DOHH2 (cell line): ENCODE measurements around the gene RNF133.

Experiments used
- H3F3A ChIP-seq: fragments of 200-600 bp; sonication (generic), shearing (Covaris generic); 2 replicates; pipeline ENCODE4 v1.6.0; 2016; ENCODE audit warnings: antibody characterized with exemption, mild to moderate bottlenecking; ENCODE audit not compliant: control insufficient read depth, insufficient read depth
- H3K27ac ChIP-seq: fragments of 200-600 bp; sonication (generic); 2 replicates; pipeline ENCODE4 v1.5.1; 2014; ENCODE audit warnings: low read depth, mild to moderate bottlenecking, low read length, moderate library complexity
- H3K27me3 ChIP-seq: fragments of 200-600 bp; sonication (generic); 2 replicates; pipeline ENCODE4 v1.6.1; 2014; ENCODE audit warnings: mild to moderate bottlenecking, low read length, mixed read lengths; ENCODE audit not compliant: control insufficient read depth
- H3K36me3 ChIP-seq: fragments of 200-600 bp; sonication (generic); 2 replicates; pipeline ENCODE4 v1.6.1; 2014; ENCODE audit warnings: mild to moderate bottlenecking, low read length, moderate library complexity, mixed read lengths; ENCODE audit not compliant: control insufficient read depth
- H3K4me1 ChIP-seq: fragments of 200-600 bp; sonication (generic); 2 replicates; pipeline ENCODE4 v1.6.1; 2014; ENCODE audit warnings: mild to moderate bottlenecking, low read length, mixed read lengths; ENCODE audit not compliant: control insufficient read depth
- H3K4me2 ChIP-seq: fragments of 200-600 bp; sonication (generic); 2 replicates; pipeline ENCODE4 v1.6.0; 2014; ENCODE audit warnings: mild to moderate bottlenecking, low read length, moderate library complexity
- H3K4me3 ChIP-seq: fragments of 200-600 bp; sonication (generic); 2 replicates; pipeline ENCODE4 v1.5.1; 2014; ENCODE audit warnings: mild to moderate bottlenecking, low read length, mixed read lengths
- H3K79me2 ChIP-seq: fragments of 200-600 bp; sonication (generic); 2 replicates; pipeline ENCODE4 v1.6.1; 2014; ENCODE audit warnings: mild to moderate bottlenecking, low read length, mixed read lengths; ENCODE audit not compliant: control insufficient read depth
- H3K9me2 ChIP-seq: fragments of 200-600 bp; sonication (generic); replicated peaks from 2 replicates; pipeline ENCODE4 v1.6.1; 2014; ENCODE audit warnings: mild to moderate bottlenecking, low read length, mixed read lengths; ENCODE audit not compliant: control insufficient read depth
- H3K9me3 ChIP-seq: fragments of 200-600 bp; sonication (generic); 2 replicates; pipeline ENCODE4 v1.6.1; 2014; ENCODE audit warnings: antibody characterized with exemption, low read length, mixed read lengths; ENCODE audit not compliant: control insufficient read depth, insufficient read depth
- H4K20me1 ChIP-seq: fragments of 200-600 bp; sonication (generic); 2 replicates; pipeline ENCODE4 v1.6.0; 2014; ENCODE audit warnings: low read depth, mild to moderate bottlenecking, antibody characterized with exemption, low read length, moderate library complexity; ENCODE audit not compliant: control insufficient read depth, insufficient read depth
- EZH2phosphoT487 ChIP-seq: fragments of 200-600 bp; sonication (generic); IDR thresholded peaks from 2 replicates; pipeline ENCODE4 v1.6.1; 2017; ENCODE audit warnings: borderline replicate concordance, mild to moderate bottlenecking, antibody characterized with exemption, low read length, moderate library complexity, mixed read lengths
- TF ChIP-seq, protein P1 (sequence below): fragments of 200-600 bp; sonication (generic); IDR thresholded peaks from one replicate; pipeline ENCODE4 v1.5.1; 2014; ENCODE audit warnings: antibody characterized with exemption, mild to moderate bottlenecking, low read depth, low read length; ENCODE audit not compliant: poor library complexity, severe bottlenecking

Gene RNF133

DNA sequence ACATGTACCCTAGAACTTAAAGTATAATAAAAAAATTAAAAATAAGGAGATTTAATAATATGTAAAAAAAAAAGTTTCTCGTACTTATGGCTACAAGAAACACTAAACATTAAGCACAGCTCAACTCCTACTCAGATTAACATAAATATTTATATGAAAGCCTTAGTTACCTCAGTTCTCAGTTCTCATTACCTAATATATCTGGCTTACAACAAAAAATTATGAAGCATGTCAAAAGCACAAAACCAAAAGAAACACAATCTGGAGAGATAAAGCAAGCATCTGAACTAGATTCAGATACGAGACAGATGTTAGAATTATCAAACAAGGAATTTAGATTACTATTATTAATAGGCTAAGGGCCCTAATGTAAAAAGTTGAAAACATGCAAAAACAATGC is 40.1 kb downstream of the RNF133 start:
- no peaks in the 10 kb centered on the region for H3K79me2 ChIP-seq
- H3F3A ChIP-seq, result no peaks in the 10 kb centered on the region
- H3K9me2 ChIP-seq, result no peaks in the 10 kb centered on the region
- H3K4me3 ChIP-seq, result no peak overlapping the region
- H3K4me1 ChIP-seq, result no peaks in the 10 kb centered on the region
- no peaks in the 10 kb centered on the region for H3K36me3 ChIP-seq
- H3K9me3 ChIP-seq, result no peaks in the 10 kb centered on the region
- no peaks in the 10 kb centered on the region for H4K20me1 ChIP-seq
- no peaks in the 10 kb centered on the region for H3K27me3 ChIP-seq
- H3K4me2 ChIP-seq, result no peak overlapping the region
- H3K27ac ChIP-seq, result no peak overlapping the region
- TF ChIP-seq, protein P1, sequence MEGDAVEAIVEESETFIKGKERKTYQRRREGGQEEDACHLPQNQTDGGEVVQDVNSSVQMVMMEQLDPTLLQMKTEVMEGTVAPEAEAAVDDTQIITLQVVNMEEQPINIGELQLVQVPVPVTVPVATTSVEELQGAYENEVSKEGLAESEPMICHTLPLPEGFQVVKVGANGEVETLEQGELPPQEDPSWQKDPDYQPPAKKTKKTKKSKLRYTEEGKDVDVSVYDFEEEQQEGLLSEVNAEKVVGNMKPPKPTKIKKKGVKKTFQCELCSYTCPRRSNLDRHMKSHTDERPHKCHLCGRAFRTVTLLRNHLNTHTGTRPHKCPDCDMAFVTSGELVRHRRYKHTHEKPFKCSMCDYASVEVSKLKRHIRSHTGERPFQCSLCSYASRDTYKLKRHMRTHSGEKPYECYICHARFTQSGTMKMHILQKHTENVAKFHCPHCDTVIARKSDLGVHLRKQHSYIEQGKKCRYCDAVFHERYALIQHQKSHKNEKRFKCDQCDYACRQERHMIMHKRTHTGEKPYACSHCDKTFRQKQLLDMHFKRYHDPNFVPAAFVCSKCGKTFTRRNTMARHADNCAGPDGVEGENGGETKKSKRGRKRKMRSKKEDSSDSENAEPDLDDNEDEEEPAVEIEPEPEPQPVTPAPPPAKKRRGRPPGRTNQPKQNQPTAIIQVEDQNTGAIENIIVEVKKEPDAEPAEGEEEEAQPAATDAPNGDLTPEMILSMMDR, result no peak
- no peak for TF ChIP-seq EZH2phosphoT487

DNA sequence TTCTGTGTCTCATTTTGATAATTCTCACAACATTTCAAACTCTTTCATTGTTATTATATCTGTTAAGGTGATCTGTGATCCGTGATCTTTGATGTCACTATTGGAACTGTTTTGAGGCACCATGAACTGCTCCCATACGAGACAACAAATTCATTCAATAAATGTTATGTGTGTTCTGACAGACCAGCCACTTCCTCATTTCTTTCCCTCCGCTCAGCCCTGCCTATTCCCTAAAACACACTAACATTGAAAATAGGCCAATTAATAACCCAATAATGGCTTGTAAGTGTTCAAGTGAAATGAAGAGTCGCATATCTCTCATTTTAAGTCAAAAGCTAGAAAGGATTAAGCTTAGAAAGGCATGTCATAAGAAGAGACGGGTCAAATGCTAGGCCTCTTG is 45.2 kb downstream of the RNF133 start:
- H3K4me3 ChIP-seq, result no peak overlapping the region
- H3K4me1 ChIP-seq, result no peaks in the 10 kb centered on the region
- no peaks in the 10 kb centered on the region for H3K9me3 ChIP-seq
- H3K9me2 ChIP-seq, result no peaks in the 10 kb centered on the region
- H3K4me2 ChIP-seq, result no peak overlapping the region
- no peaks in the 10 kb centered on the region for H3K36me3 ChIP-seq
- no peaks in the 10 kb centered on the region for H4K20me1 ChIP-seq
- H3K27ac ChIP-seq, result no peak overlapping the region
- no peak for TF ChIP-seq EZH2phosphoT487
- TF ChIP-seq, protein P1, result no peak
- H3K27me3 ChIP-seq, result no peaks in the 10 kb centered on the region
- no peaks in the 10 kb centered on the region for H3K79me2 ChIP-seq
- H3F3A ChIP-seq, result no peaks in the 10 kb centered on the region

DNA sequence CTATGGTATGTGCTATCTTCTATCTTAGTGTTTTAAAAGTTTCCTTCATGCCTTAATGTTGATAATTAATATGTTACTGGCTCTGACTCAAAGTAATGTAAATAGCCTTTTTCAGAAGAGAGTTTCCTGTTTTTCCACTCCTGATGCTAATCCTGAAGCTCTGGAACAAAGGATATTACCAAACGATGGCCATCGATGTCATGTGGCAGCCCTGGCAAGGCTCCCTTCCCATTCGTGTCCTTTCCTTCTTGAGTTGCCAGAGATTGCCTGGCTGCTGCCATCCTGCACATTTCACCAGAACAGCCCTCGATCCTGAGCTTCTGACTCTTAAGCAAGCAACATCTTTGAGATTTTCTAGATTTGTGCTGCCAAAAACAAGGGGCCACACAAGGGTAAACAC is 46.0 kb downstream of the RNF133 start:
- Histone ChIP-seq H3K9me2 (no peaks in the 10 kb centered on the region), H3K79me2 (no peaks in the 10 kb centered on the region), H3F3A (no peaks in the 10 kb centered on the region), H3K4me2 (no peak overlapping the region), H3K27me3 (no peaks in the 10 kb centered on the region), H3K4me3 (no peak overlapping the region), H3K9me3 (no peaks in the 10 kb centered on the region), H3K27ac (no peak overlapping the region), H3K36me3 (no peaks in the 10 kb centered on the region), H3K4me1 (no peaks in the 10 kb centered on the region), H4K20me1 (no peaks in the 10 kb centered on the region)
- TF ChIP-seq, protein P1, result no peak
- TF ChIP-seq EZH2phosphoT487, result no peak

DNA sequence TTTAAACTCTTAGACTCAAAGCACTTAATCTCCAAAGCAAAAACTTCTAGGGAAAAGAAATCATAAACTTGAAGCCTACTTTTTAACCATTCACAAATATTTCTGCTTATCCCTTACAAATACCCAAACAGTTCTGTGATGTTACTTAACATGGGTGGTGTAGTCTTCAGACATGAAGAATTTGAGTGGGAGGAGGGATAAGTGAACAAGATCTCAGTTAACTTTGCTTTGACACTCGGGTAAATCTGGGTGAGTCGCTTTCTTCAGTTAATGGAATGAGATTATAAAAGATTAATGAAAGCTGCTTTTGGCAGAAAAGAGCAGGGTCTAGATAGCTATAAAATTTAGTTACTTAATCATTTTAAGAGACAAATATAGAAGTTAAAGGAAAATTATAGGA is 47.5 kb downstream of the RNF133 start:
- H3K79me2 ChIP-seq, result no peaks in the 10 kb centered on the region
- H4K20me1 ChIP-seq, result no peaks in the 10 kb centered on the region
- H3K9me3 ChIP-seq, result no peaks in the 10 kb centered on the region
- H3K36me3 ChIP-seq, result no peaks in the 10 kb centered on the region
- no peaks in the 10 kb centered on the region for H3K27me3 ChIP-seq
- no peak overlapping the region for H3K4me2 ChIP-seq
- TF ChIP-seq, protein P1, result no peak
- TF ChIP-seq EZH2phosphoT487, result no peak
- no peak overlapping the region for H3K4me3 ChIP-seq
- H3K9me2 ChIP-seq, result no peaks in the 10 kb centered on the region
- no peak overlapping the region for H3K27ac ChIP-seq
- no peaks in the 10 kb centered on the region for H3K4me1 ChIP-seq
- no peaks in the 10 kb centered on the region for H3F3A ChIP-seq
